Trophoblast cell (in vitro differentiated cells and primary cell): Measurements from ENCODE around the gene ZNF580.

Experiments
- DNase-seq, 2 donors: peaks; one replicate each; pipeline ENCODE4 v3.0.0-alpha.2; 2016
- H2AFZ ChIP-seq: 2 replicates; pipeline ENCODE4 v1.6.1; 2013; ENCODE audit warnings: low read length, moderate library complexity, mild to moderate bottlenecking; ENCODE audit not compliant: insufficient read depth, poor library complexity
- H2AK5ac ChIP-seq: 2 replicates; pipeline ENCODE4 v1.6.1; 2013; ENCODE audit warnings: mild to moderate bottlenecking, low read length
- H2BK120ac ChIP-seq: 2 replicates; pipeline ENCODE4 v1.6.1; 2013; ENCODE audit warnings: low read length, mild to moderate bottlenecking, moderate library complexity; ENCODE audit not compliant: insufficient read depth, poor library complexity
- H2BK12ac ChIP-seq: 2 replicates; pipeline ENCODE4 v1.6.1; 2013; ENCODE audit warnings: mild to moderate bottlenecking, low read length, moderate library complexity
- H2BK5ac ChIP-seq: 2 replicates; pipeline ENCODE4 v1.6.1; 2013; ENCODE audit warnings: low read length, low read depth, moderate library complexity, mild to moderate bottlenecking; ENCODE audit not compliant: poor library complexity
- H3K14ac ChIP-seq: 2 replicates; pipeline ENCODE4 v1.6.1; 2013; ENCODE audit warnings: mild to moderate bottlenecking, low read length
- H3K18ac ChIP-seq: 2 replicates; pipeline ENCODE4 v1.6.1; 2013; ENCODE audit warnings: mild to moderate bottlenecking, low read length
- H3K23ac ChIP-seq: 2 replicates; pipeline ENCODE4 v1.6.1; 2013; ENCODE audit warnings: low read length
- H3K27ac ChIP-seq: 2 replicates; pipeline ENCODE4 v1.5.1; 2013; ENCODE audit warnings: low read depth, mild to moderate bottlenecking, inconsistent platforms, low read length, moderate library complexity
- H3K27me3 ChIP-seq: 2 replicates; pipeline ENCODE4 v1.6.1; 2013; ENCODE audit warnings: inconsistent platforms, mild to moderate bottlenecking, low read length, moderate library complexity; ENCODE audit not compliant: insufficient read depth
- H3K36me3 ChIP-seq, 2 experiments: 1 replicate in 1 of 2; 2 replicates in 1 of 2; pipeline ENCODE4 v1.6.1; 2013; ENCODE audit warnings: low read length in 2 of 2, mild to moderate bottlenecking in 2 of 2, moderate library complexity in 1 of 2; ENCODE audit not compliant: insufficient read depth in 2 of 2, control insufficient read depth in 1 of 2
- H3K4ac ChIP-seq: 2 replicates; pipeline ENCODE4 v1.6.1; 2013; ENCODE audit warnings: low read depth, mild to moderate bottlenecking, low read length, moderate library complexity
- H3K4me1 ChIP-seq, 2 experiments: 1 replicate in 1 of 2; 2 replicates in 1 of 2; pipeline ENCODE4 v1.6.1; 2013; ENCODE audit warnings: low read length in 2 of 2, mild to moderate bottlenecking in 2 of 2, moderate library complexity in 1 of 2; ENCODE audit not compliant: insufficient read depth in 2 of 2, control insufficient read depth in 1 of 2
- H3K4me2 ChIP-seq: 2 replicates; pipeline ENCODE4 v1.6.1; 2013; ENCODE audit warnings: inconsistent platforms, mild to moderate bottlenecking, low read length, moderate library complexity
- H3K4me3 ChIP-seq: 2 replicates; pipeline ENCODE4 v1.5.1; 2013; ENCODE audit warnings: mild to moderate bottlenecking, low read depth, low read length, inconsistent platforms
- H3K79me1 ChIP-seq: one replicate; pipeline ENCODE4 v1.6.1; 2013; ENCODE audit warnings: low read length
- H3K79me2 ChIP-seq: 2 replicates; pipeline ENCODE4 v1.6.1; 2013; ENCODE audit warnings: low read length, mild to moderate bottlenecking; ENCODE audit not compliant: control insufficient read depth, insufficient read depth, poor library complexity
- H3K9ac ChIP-seq: 2 replicates; pipeline ENCODE4 v1.6.1; 2013; ENCODE audit warnings: mild to moderate bottlenecking, low read length
- H3K9me3 ChIP-seq: 2 replicates; pipeline ENCODE4 v1.6.1; 2013; ENCODE audit warnings: low read depth, mild to moderate bottlenecking, control low read depth, inconsistent platforms, low read length; ENCODE audit not compliant: insufficient read depth
- H4K12ac ChIP-seq: 2 replicates; pipeline ENCODE4 v1.6.1; 2013; ENCODE audit warnings: low read depth, mild to moderate bottlenecking, low read length, moderate library complexity
- H4K8ac ChIP-seq: 2 replicates; pipeline ENCODE4 v1.6.1; 2013; ENCODE audit warnings: low read depth, mild to moderate bottlenecking, low read length, moderate library complexity
- H4K91ac ChIP-seq: one replicate; pipeline ENCODE4 v1.6.1; 2013; ENCODE audit warnings: low read depth, mild to moderate bottlenecking, low read length, moderate library complexity
- WGBS: extraction: QIAGEN DNeasy Blood & Tissue Kit; methylation state at CpG from one replicate; pipeline ENCODE4 v1.1.7; 2013; ENCODE audit warnings: missing lambda C conversion rate; ENCODE audit not compliant: insufficient read length, insufficient coverage; ENCODE audit errors: extremely low coverage; 5-methylcytosine and 5-hydroxymethylcytosine counted together

Gene ZNF580

GRCh38 chr19:55601084-55601483, 39.7 kb upstream of the ZNF580 start:
- no peak overlapping the region for H3K23ac ChIP-seq
- no peak overlapping the region for H3K9ac ChIP-seq
- H4K12ac ChIP-seq, result peak overlapping the region; percentile 40
- H3K27me3 ChIP-seq, result no peaks in the 10 kb centered on the region
- peak overlapping the region; percentile 49 for H2BK120ac ChIP-seq
- H2AK5ac ChIP-seq, result peak overlapping the region; percentile 15
- H2BK12ac ChIP-seq, result no peak overlapping the region
- H3K79me1 ChIP-seq, result peaks cover 30% of the 10 kb centered on the region
- no peak overlapping the region for H2AFZ ChIP-seq
- no peak overlapping the region for H3K18ac ChIP-seq
- peaks cover 11 to 12% of the 10 kb centered on the region in 2 experiments for H3K36me3 ChIP-seq
- H2BK5ac ChIP-seq, result peak overlapping the region; percentile 3
- H4K8ac ChIP-seq, result peak overlapping the region; percentile 47
- peak overlapping the region; percentile 51 for H3K27ac ChIP-seq
- peak overlapping the region; percentile 98 for H4K91ac ChIP-seq
- peaks cover 3% of the 10 kb centered on the region for H3K9me3 ChIP-seq
- H3K4me1 ChIP-seq, result peaks cover 9% of the 10 kb centered on the region in 2 experiments
- DNase-seq, result peak in 1 of 2 donors; percentile 29
- peak overlapping the region; percentile 86 for H3K4me2 ChIP-seq
- peaks cover 11% of the 10 kb centered on the region for H3K79me2 ChIP-seq
- no CpG with 5 or more reads among the region's 4 CpGs for WGBS
- no peak overlapping the region for H3K4ac ChIP-seq
- no peak overlapping the region for H3K4me3 ChIP-seq
- peak overlapping the region; percentile 21 for H3K14ac ChIP-seq

- no peak overlapping the region for H3K4me3 ChIP-seq
- peak overlapping the region; percentile 98 for H4K91ac ChIP-seq
- H3K4me1 ChIP-seq, result peaks cover 14% of the 10 kb centered on the region in 2 experiments
- no peak overlapping the region for H3K23ac ChIP-seq
- peak overlapping the region; percentile 51 for H2AK5ac ChIP-seq
- no CpG with 5 or more reads among the region's 60 CpGs for WGBS
- H3K9ac ChIP-seq, result no peak overlapping the region
- H2BK12ac ChIP-seq, result peak overlapping the region; percentile 31
- H3K79me2 ChIP-seq, result peaks cover 11% of the 10 kb centered on the region
- H3K4ac ChIP-seq, result peak overlapping the region; percentile 44
- H3K79me1 ChIP-seq, result peaks cover 30% of the 10 kb centered on the region
- no peak overlapping the region for H3K18ac ChIP-seq
- no peak overlapping the region for H3K14ac ChIP-seq
- no peak overlapping the region for H4K8ac ChIP-seq
- H3K27ac ChIP-seq, result no peak overlapping the region
- no peak overlapping the region for H3K4me2 ChIP-seq
- H3K9me3 ChIP-seq, result no peaks in the 10 kb centered on the region
- H2BK5ac ChIP-seq, result peak overlapping the region; percentile 24
- H2BK120ac ChIP-seq, result peak overlapping the region; percentile 49
- no peak for DNase-seq
- no peaks in the 10 kb centered on the region for H3K27me3 ChIP-seq
- peaks cover 4 to 6% of the 10 kb centered on the region in 2 experiments for H3K36me3 ChIP-seq
- no peak overlapping the region for H4K12ac ChIP-seq
- H2AFZ ChIP-seq, result no peak overlapping the region
These were observed 38.4 kb upstream of the ZNF580 start for GRCh38 chr19:55602104-55603001.

- Histone ChIP-seq H3K9ac (no peak overlapping the region), H4K12ac (no peak overlapping the region), H2BK120ac (no peak overlapping the region), H2BK12ac (no peak overlapping the region), H3K36me3 (peaks cover 0 to 3% of the 10 kb centered on the region in 2 experiments), H3K4me1 (peaks cover 14% of the 10 kb centered on the region in 2 experiments), H3K4me3 (no peak overlapping the region), H3K27me3 (no peaks in the 10 kb centered on the region), H3K14ac (no peak overlapping the region), H2AK5ac (no peak overlapping the region), H3K4me2 (no peak overlapping the region), H3K27ac (no peak overlapping the region), H3K4ac (no peak overlapping the region), H4K91ac (no peak overlapping the region), H2AFZ (no peak overlapping the region), H3K23ac (no peak overlapping the region), H3K79me2 (peaks cover 11% of the 10 kb centered on the region), H3K79me1 (peaks cover 30% of the 10 kb centered on the region), H4K8ac (no peak overlapping the region), H3K9me3 (no peaks in the 10 kb centered on the region), H3K18ac (no peak overlapping the region), H2BK5ac (no peak overlapping the region)
- no CpG with 5 or more reads among the region's 21 CpGs for whole genome bisulfite sequencing
- no peak for DNase-seq
These were observed 37.7 kb upstream of the ZNF580 start for GRCh38 chr19:55603115-55603514.

GRCh38 chr19:55603581-55604292, 37.1 kb upstream of the ZNF580 start:
- no peak overlapping the region for H3K23ac ChIP-seq
- H4K12ac ChIP-seq, result no peak overlapping the region
- no peak overlapping the region for H3K27ac ChIP-seq
- no peaks in the 10 kb centered on the region for H3K9me3 ChIP-seq
- peaks cover 0 to 3% of the 10 kb centered on the region in 2 experiments for H3K36me3 ChIP-seq
- peak; percentile 47 to 72 for DNase-seq
- no peak overlapping the region for H2BK120ac ChIP-seq
- no peak overlapping the region for H2BK5ac ChIP-seq
- no peak overlapping the region for H3K4me2 ChIP-seq
- H3K18ac ChIP-seq, result no peak overlapping the region
- no peak overlapping the region for H2BK12ac ChIP-seq
- no peak overlapping the region for H3K9ac ChIP-seq
- peaks cover 30% of the 10 kb centered on the region for H3K79me1 ChIP-seq
- H2AFZ ChIP-seq, result no peak overlapping the region
- no peaks in the 10 kb centered on the region for H3K27me3 ChIP-seq
- H4K8ac ChIP-seq, result no peak overlapping the region
- no peak overlapping the region for H3K4me3 ChIP-seq
- H4K91ac ChIP-seq, result no peak overlapping the region
- peaks cover 14% of the 10 kb centered on the region in 2 experiments for H3K4me1 ChIP-seq
- H3K14ac ChIP-seq, result no peak overlapping the region
- 100% methylated on average over 5 of the region's 22 CpGs for WGBS
- peaks cover 11% of the 10 kb centered on the region for H3K79me2 ChIP-seq
- no peak overlapping the region for H2AK5ac ChIP-seq
- no peak overlapping the region for H3K4ac ChIP-seq
